Tibial nerve (tissue), 4 donors: ENCODE results near the gene ADSS1. TPM values are rescaled to one million over a fixed set of nuclear protein-coding genes. Genes with fewer than 3 reads are reported as not detected.

ENCODE experiments used
- DNase-seq, 2 donors: peaks; one replicate each; pipeline ENCODE4 v3.0.0-alpha.2; 2019; ENCODE audit warnings: low spot score in 2 of 2
- H3K27ac ChIP-seq, 4 donors: fragments of 200-600 bp; sonication (generic) in 3 of 4; one replicate each; pipeline ENCODE4 v1.5.1; 2017 to 2019; ENCODE audit warnings: mild to moderate bottlenecking in 1 of 4
- H3K27me3 ChIP-seq, 2 donors: fragments of 200-600 bp; sonication (generic) in 1 of 2; one replicate each; pipeline versions ENCODE4 v1.5.1 to v1.6.0; 2017 to 2019
- H3K36me3 ChIP-seq, 3 donors: fragments of 200-600 bp; sonication (generic); one replicate each; pipeline ENCODE4 v1.5.1; 2018 to 2019
- H3K4me1 ChIP-seq, 4 donors: fragments of 200-600 bp; sonication (generic) in 3 of 4; one replicate each; pipeline ENCODE4 v1.5.1; 2017 to 2019
- H3K4me3 ChIP-seq, 4 donors: fragments of 200-600 bp; sonication (generic) in 3 of 4; one replicate each; pipeline ENCODE4 v1.5.1; 2017 to 2019; ENCODE audit warnings: mild to moderate bottlenecking in 1 of 4, moderate library complexity in 1 of 4
- H3K9me3 ChIP-seq, 4 donors: fragments of 200-600 bp; sonication (generic) in 3 of 4; one replicate each; pipeline ENCODE4 v1.5.1; 2017 to 2019
- CTCF ChIP-seq, 5 experiments: fragments of 200-600 bp in 3 of 5; fragments of 450-650 bp in 2 of 5; sonication (generic) in 3 of 5; IDR thresholded peaks; one replicate each; pipeline ENCODE4 v1.5.1; 2016 to 2019; ENCODE audit warnings: antibody characterized with exemption in 5 of 5, mild to moderate bottlenecking in 3 of 5, moderate library complexity in 2 of 5
- EP300 ChIP-seq, 2 donors: sonication (generic); formaldehyde crosslinking; IDR thresholded peaks; one replicate each; pipeline ENCODE4 v1.6.1; 2017; ENCODE audit warnings: antibody characterized with exemption in 2 of 2, mild to moderate bottlenecking in 1 of 2
- POLR2A ChIP-seq, 2 donors: fragments of 450-650 bp; IDR thresholded peaks; one replicate each; pipeline ENCODE4 v1.6.1; 2017; ENCODE audit warnings: antibody characterized with exemption in 2 of 2, mild to moderate bottlenecking in 2 of 2, moderate library complexity in 2 of 2
- WGBS, 2 donors: methylation state at CpG; one replicate each; pipeline ENCODE4 v1.1.5; 2018; 5-methylcytosine and 5-hydroxymethylcytosine counted together
- total RNA-seq, 4 donors: library from RNA; depleted of rRNA; stranded (reverse); fragments of >200 nt; gene quantifications; one replicate each; pipeline ENCODE4 v1.1.0, GENCODE V29; 2016

Gene ADSS1
- total RNA-seq, 4 donors from 2014 or later = 4.8 to 11.4 (median 6.3) TPM

- H3K27me3 ChIP-seq = no peaks in the 10 kb centered on the region
- peaks cover 0 to 89% (median 45%) of the 10 kb centered on the region in 4 donors for H3K4me1 ChIP-seq
- H3K9me3 ChIP-seq = no peaks in the 10 kb centered on the region
- H3K27ac ChIP-seq = no peak overlapping the region
- peaks cover 0 to 44% (median 7%) of the 10 kb centered on the region in 3 donors for H3K36me3 ChIP-seq
- no peak for TF ChIP-seq POLR2A (IDR thresholded peaks at IDR 0.05)
- no peak for TF ChIP-seq EP300 (IDR thresholded peaks at IDR 0.05)
- TF ChIP-seq CTCF (IDR thresholded peaks at IDR 0.05) = no peak
- 70 to 84% methylated on average over 14 to 16 of the region's 16 CpGs for WGBS, 2 donors
- DNase-seq = no peak
- H3K4me3 ChIP-seq = no peak overlapping the region
Observed at GRCh38 chr14:104792945-104793702, 69.1 kb downstream of the ADSS1 start.

GRCh38 chr14:104793703-104793959, 69.6 kb downstream of the ADSS1 start:
- peak overlapping the region in 1 of 4 donors; percentile 88 for H3K27ac ChIP-seq

GRCh38 chr14:104794099-104794498, 70.1 kb downstream of the ADSS1 start:
- no peak for DNase-seq
- WGBS, 2 donors = 8 to 16% methylated on average over 9 to 14 of the region's 15 CpGs
- Histone ChIP-seq H3K4me1 (peaks cover 0 to 85% (median 38%) of the 10 kb centered on the region in 4 donors), H3K27ac (peak overlapping the region in 2 of 4 donors; percentile 88 to 90), H3K9me3 (no peaks in the 10 kb centered on the region), H3K27me3 (no peaks in the 10 kb centered on the region), H3K36me3 (peaks cover 0 to 34% (median 7%) of the 10 kb centered on the region in 3 donors), H3K4me3 (peak overlapping the region; percentile 50 to 84 (median 54))
- TF ChIP-seq EP300 (IDR thresholded peaks at IDR 0.05) (no peak), POLR2A (IDR thresholded peaks at IDR 0.05) (no peak), CTCF (IDR thresholded peaks at IDR 0.05) (no peak)

More at GRCh38 chr14:104793703-104793959, 69.6 kb downstream of the ADSS1 start:
- H3K4me1 ChIP-seq = peaks cover 0 to 89% (median 40%) of the 10 kb centered on the region in 4 donors
- 78 to 80% methylated on average over 2 of the region's 2 CpGs for WGBS, 2 donors
- no peaks in the 10 kb centered on the region for H3K27me3 ChIP-seq
- H3K36me3 ChIP-seq = peaks cover 0 to 39% (median 7%) of the 10 kb centered on the region in 3 donors
- TF ChIP-seq EP300 (IDR thresholded peaks at IDR 0.05) (no peak), CTCF (IDR thresholded peaks at IDR 0.05) (no peak), POLR2A (IDR thresholded peaks at IDR 0.05) (no peak)
- DNase-seq = no peak
- no peaks in the 10 kb centered on the region for H3K9me3 ChIP-seq
- peak overlapping the region in 1 of 4 donors; percentile 50 for H3K4me3 ChIP-seq

DNA sequence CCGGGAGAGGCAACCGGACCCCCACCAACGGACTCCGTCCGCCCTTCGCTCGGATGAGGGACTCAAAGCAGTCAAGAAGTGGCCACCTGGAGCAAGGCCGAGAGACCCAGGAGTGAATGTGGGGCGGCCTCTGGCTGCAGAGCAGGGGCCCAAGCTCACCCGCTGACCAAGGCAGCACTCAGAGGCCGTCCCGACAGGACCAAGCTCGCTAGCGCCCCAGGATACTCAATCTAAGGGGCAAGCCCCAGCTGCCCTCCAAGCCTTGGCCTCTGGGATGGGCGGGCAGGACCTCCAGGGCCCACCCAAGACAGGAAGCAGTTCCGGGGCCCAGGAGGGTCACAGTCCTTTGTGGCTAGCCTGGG, 70.6 kb downstream of the ADSS1 start:
- peaks cover 0 to 29% (median 7%) of the 10 kb centered on the region in 3 donors for H3K36me3 ChIP-seq
- H3K4me1 ChIP-seq = peaks cover 0 to 84% (median 38%) of the 10 kb centered on the region in 4 donors
- peak overlapping the region; percentile 50 to 84 (median 54) for H3K4me3 ChIP-seq
- TF ChIP-seq EP300 (IDR thresholded peaks at IDR 0.05) (no peak), POLR2A (IDR thresholded peaks at IDR 0.05) (no peak), CTCF (IDR thresholded peaks at IDR 0.05) (no peak)
- peak overlapping the region in 3 of 4 donors; percentile 67 to 90 (median 88) for H3K27ac ChIP-seq
- no peak for DNase-seq
- WGBS, 2 donors = 1 to 2% methylated on average over 12 to 15 of the region's 16 CpGs
- no peaks in the 10 kb centered on the region for H3K27me3 ChIP-seq
- no peaks in the 10 kb centered on the region for H3K9me3 ChIP-seq

DNA sequence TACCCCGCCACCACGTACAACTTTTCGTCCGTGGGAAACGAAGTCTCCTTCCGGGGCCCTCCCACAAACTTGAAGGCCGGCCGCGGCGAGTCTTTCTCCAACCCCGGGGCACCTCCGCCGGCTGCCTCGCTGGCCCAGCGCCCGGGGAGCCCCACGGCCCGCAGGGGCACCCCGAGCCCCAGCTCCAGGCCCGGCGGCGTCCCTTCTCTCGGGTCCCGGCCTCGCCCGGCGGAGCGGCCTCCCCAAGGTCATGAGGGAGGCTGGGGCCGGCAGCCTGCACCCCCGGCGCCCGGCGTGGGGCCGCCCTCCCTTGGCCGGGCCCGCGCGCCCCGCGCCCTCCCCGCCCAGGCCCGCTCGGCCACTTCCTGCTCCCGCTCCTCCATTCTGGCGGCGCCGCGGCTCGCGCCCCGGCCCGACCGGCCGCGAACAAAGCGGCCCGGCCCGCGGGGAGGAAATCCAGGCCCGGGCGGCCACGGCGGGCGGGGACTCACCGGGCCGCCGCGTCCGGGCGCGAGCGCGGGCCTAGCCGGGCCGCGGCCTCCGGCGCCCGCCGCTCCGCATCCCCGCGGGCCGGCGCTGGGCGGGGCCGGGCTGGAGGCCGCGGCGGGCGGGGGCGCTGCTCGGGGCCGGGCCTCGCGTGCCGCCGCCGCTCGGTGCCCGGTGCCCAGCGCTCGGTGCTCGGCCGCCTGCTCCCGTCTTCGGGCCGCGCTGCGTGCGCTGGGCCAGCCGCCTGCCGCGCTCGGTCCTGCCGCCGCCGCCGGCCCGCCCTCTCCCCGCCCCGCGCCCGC, 71.2 kb downstream of the ADSS1 start, which contains the start of gene AKT1:
Gene AKT1, minus strand, starts transcription at position 756 of the 788 bp plus-strand sequence. CDS start 3,105 bp downstream, outside the sequence.
- DNase-seq = no peak
- H3K27ac ChIP-seq = peak within 1 kb of the TSS; percentile 49 to 99 (median 90)
- H3K27me3 ChIP-seq = no peaks in the 10 kb centered on the region
- H3K4me3 ChIP-seq = peak within 1 kb of the TSS; percentile 50 to 84 (median 54)
- no peak for TF ChIP-seq EP300 (IDR thresholded peaks at IDR 0.05)
- TF ChIP-seq CTCF (IDR thresholded peaks at IDR 0.05) = no peak
- TF ChIP-seq POLR2A (IDR thresholded peaks at IDR 0.05) = no peak
- WGBS, 2 donors = 0 to 2% methylated on average over 25 to 32 of the region's 124 CpGs
- peaks cover 0 to 23% (median 7%) of the 10 kb centered on the region in 3 donors for H3K36me3 ChIP-seq
- H3K9me3 ChIP-seq = no peaks in the 10 kb centered on the region
- peaks cover 0 to 84% (median 43%) of the 10 kb centered on the region in 4 donors for H3K4me1 ChIP-seq
